Activated CD4-positive, CD25-positive, alpha-beta regulatory T cell treated with anti-CD3 and anti-CD28 coated beads, Interleukin-2, amount 50 U/mL, for 72 hours (primary cell): ENCODE measurements around the gene GMCL2.

ENCODE experiments used
- DNase-seq: peaks from one replicate; pipeline ENCODE4 v3.0.0; 2021

Gene GMCL2

DNA sequence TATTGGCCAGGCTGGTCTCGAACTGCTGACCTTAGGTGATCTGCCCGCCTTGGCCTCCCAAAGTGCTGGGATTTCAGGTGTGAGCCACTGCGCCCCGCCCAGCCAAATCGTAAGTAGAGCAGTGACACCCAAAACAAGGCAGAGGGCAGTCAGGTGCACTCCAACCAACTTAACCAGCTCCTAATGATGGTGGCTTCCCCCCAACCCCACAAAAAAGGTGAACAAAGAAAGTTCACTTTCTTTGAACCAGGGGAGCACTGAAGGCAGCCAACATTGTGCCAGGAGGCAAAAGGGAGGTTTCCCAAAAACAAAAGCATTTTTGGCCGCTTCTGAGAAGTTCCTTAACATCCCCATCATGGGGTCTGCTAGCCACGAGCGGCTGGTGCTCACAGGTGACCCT lies 9.6 kb downstream of the GMCL2 start:
- DNase-seq = no peak

DNA sequence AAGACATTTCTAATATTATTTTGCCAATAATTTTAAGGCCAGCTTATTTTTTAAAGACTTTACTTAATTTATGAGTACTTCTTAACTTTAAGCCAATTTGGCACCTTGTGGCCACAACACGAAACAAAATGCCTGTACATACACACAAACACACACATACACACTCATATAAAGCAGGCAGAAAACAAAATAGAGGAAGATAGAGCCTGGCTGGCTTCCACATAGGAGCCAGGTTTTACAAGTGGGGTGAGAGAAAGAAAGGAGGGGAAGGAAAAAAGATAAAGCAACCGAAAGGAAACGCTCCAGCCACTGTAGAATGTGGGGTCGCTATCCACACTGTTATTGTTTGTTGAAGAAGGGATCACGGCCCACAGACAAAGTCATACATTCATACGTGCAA lies 10.4 kb downstream of the GMCL2 start:
- DNase-seq = no peak

DNA sequence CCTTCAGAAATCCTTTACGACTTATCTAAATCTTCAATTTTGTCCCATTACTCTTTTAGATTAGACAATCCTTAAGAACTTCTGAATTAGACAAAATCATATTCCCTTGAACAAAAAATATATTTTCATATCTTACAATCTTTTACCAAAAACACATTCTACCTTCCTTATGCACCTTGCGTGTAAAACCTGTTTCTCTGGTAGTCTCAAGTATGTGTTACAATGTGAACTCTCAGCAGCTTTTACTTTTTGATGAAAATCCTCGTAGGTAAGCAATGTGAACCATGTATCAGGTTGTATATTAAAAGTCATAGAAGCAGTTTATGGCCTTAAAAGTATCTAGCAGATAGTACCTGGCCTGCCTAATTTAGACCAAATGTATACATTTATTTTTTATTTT lies 12.7 kb downstream of the GMCL2 start:
- no peak for DNase-seq

DNA sequence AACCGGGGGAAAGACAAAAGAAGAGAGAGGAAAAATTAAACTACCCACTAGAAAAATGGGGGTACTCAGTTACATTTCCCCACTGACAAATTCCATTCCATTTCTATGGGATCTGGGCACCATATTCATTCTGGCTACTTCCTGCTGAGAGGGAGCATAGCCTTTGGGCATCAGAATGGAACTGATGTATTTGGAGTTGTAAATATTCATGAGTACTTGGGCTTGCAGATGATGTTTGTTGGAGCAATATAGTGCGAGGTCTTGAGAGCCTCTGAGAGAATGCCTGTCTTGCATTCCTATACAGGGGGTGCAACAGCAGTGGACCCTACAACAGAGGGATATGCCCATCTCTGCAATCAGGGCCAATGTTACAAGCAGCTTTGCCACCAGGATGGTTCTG lies 16.7 kb downstream of the GMCL2 start:
- no peak for DNase-seq

DNA sequence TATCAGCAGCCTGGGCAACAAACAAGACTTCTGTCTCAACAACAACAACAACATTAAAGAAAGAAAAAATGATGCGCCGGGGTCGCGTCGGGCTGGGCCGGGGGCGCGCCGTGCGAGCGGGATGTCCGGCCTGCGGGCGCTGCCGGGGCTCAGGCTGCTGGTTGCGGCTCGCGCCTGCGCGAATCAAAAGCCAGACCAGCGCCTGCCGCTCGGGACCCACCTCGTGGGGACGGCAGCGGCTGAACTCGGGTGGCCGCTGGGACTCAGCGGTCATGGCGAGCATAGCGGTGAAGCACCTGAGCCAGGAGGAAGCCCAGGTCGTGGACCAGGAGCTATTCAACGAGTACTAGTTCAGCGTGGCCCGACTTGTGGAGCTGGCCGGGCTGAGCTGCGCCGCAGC lies 21.6 kb downstream of the GMCL2 start:
- no peak for DNase-seq

DNA sequence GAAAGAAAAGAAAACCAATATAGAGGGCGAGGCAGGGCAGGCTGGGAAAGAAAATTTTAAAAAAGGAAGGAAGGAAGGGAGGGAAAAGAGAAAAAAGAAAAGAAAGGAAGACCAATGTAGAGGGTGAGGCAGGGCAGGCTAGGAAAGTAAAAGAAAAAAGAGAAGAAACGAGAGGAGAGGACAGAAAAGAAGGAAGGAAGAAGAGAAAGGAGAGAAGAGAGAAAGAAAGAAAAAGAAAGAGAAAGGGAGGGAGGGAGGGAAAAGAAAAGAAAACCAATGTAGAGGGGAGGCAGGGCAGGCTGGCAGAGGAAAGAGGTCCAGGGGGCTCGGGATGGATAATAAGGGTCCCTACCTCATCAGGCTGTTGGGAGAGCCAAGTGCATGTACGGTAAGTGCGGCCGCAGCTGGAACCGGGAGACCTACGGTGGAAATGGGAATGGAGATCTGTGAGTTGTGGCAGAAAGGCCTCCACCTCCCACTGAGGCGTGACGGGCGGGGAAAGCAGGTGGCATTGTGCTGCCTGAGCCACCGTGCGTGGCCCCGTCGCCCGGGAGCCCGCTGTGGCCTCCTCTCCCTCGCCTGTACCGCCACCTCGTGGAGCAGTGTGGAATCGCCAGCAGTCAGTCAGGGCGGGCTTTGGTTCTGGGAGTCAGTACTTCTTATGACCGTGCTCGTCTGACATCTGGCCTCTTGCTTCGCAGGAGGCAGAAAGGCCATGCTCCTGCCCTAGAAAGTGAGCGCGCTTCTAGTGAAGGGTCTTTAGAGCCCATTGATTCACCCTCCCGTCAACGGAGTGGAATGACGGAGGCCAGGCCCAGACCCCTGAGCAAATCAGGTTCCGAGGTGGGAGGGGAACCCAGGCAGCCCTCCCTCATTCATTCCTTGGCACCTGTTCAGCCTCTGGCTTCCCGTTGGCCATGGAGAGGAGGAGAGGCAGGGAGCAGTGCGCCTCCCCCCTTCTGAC lies 23.1 kb downstream of the GMCL2 start:
- peak; percentile 96 for DNase-seq

DNA sequence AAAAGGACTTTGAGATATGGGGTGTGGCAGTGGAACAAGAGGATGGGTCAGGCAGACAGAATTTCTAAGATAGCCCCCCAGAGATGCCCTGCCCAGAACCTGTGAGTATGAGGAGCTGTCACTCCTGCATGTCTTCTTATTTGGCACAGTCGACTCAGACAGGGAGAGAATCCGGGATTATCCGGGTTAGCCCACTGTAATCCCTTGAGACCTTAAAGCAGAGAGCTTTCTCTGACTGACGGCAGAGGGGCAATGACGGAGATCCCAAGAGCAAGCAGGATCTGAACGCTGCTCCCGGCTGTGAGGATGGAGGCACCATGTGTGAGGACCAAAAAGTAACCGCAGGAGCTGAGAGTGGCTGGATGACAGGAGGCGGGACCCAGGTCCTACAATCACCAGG lies 24.7 kb downstream of the GMCL2 start:
- DNase-seq = no peak

DNA sequence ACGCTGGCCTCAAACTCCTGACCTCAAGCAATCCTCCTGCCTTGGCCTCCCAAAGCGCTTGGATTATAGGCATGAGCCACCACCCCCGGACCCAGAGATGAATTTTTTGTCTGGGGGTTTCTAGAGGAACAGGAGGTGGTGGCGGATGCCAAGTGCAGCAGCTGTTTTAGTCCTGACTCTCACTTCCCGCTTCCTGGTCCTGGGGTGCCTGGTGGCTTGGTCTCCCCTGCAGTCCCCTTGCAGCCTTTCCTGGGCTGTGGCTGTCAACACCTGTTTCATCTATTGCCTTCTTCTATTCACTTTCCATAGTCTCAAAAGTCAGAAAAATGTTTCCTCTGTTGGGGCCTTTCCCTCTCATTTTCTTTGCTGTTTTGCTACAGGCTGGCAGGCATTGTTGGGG lies 27.0 kb downstream of the GMCL2 start:
- DNase-seq = no peak

DNA sequence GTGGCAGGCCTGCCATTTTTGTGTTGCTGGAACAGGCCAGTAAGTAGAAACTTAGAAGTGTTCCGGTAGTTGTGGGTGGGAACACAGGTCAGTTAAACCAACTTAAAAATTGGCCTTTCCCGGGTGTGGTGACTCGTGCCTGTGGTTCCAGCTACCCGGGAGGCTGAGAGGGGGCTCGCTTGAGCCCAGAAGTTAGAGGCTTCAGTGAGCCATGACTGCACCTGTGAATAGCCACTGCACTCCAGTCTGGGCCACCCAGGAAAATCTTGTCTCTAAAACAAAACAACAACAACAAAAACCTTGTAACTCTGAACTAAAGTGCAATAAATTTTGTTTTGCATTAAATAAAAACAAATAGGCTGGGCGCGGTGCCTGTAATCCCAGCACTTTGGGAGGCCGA lies 32.1 kb downstream of the GMCL2 start:
- DNase-seq = no peak

DNA sequence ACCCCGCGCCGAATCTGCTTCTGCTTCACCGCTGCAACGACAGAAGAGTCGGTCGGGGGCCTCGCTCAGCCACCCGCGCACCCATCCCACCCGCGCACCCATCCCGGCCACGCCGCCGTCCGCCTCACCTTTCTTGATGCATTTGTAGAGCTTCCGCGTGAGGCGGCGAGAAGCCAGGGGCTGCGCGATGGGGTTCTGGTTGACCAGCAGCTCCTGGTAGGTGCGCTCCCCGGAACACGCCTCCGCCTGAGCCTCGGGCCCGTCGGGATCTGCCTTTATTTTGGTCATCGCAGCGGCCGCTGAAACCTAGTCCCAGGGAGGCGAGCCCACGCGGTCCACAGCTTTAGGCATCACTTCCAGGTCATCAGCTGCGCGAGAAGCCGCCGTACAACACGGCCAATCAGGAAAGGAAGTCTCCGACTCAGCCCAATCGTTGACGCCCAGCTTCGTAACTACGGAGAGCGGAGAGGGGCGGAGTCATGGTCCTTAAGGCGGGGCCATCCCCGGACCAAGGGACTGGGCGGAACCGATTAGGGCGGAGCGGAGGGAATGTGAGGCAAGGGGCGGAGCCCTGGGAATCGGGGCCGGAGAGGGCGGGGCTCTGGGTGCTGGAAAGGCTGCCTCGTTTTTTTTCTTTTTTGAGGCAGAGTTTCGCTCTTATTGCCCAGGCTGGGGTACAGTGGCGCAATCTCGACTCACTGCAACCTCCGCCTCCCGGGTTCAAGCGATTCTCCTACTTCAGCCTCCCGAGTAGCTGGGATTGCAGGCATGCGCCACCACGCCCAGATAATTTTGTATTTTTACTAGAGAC lies 33.4 kb downstream of the GMCL2 start, which contains the start of gene NHP2:
Gene NHP2 (minus strand): TSS at position 356 of the 811 bp plus-strand sequence. CDS start 68 bp downstream, at position 288.
- peak; percentile 99 for DNase-seq

DNA sequence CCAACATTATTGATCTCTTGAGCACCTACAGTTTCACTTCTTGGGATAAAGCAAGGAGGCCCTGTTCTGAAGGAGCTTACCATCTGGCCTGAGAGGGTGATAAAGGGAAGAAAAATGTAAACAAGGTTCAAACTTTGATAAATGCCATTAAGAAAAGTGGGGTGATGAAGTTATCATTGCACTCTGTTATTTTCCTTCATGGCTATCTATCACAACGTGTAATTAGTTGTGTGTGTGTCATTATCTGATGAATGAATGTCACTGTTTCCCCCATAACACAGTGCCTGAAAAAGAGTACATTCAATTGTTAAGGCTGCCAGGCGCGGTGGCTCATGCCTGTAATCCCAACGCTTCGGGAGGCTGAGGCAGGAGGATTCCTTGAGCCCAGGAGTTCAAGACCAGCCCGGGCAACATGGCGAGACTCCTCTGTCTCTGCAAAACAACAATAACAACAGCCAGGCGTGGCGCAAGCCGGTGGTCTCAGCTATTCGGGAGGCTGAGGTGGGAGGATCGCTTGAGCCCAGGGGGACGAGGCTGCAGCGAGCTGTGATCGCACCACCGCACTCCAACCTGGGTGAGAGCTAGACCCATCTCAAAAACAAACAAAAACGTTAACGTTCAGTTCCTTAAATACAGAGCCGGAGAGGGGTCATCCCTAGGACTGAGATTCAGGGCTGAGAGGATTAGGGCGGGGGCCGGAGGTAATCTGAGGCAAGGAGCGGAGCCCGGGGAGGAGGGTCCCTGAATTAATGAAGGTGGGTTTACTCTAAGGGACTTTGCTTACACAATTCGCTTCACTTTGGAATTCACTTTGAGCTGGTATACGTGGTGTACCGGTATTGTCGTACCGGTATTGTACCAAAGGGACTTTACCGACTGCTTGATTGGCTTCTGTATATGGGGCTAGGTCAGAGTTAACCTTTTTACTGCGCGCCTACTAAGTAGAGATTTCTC lies 34.4 kb downstream of the GMCL2 start:
- no peak for DNase-seq

DNA sequence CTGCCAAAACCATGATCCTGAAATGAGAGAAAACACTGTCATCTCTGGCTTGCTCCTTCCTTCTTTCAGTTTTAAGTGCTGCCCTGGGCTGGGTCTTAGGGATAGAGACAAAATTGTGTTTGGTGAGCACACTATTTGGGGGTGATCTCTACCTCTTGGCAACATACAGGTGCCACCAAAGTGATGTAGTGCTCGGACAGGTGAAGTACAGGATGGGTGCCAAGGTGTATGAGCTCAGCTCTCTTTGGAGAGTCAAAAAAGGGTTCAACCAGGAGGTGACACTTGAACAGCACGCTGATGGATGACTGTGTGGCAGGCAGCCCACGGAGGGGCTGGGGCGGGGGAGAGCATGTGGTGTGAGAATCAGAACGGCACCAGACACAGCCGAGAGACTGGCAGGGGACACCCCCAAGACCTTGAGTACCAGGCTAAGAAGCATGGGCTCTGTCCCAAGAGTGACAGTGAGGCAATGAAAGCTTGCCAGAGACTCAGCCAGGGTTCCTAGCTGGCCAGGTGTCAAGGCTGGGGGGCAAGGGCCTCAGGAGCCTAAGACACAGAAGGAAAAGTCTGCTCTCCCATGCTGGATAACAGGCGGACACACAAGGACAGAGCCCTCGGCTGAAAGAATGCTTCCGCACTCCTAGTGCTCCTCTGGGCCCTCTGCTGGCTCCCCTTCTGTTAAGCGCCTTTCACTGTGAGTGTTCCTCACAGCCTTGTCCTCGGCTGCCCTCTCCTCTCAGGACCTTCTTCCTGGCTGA lies 36.0 kb downstream of the GMCL2 start:
- no peak for DNase-seq

DNA sequence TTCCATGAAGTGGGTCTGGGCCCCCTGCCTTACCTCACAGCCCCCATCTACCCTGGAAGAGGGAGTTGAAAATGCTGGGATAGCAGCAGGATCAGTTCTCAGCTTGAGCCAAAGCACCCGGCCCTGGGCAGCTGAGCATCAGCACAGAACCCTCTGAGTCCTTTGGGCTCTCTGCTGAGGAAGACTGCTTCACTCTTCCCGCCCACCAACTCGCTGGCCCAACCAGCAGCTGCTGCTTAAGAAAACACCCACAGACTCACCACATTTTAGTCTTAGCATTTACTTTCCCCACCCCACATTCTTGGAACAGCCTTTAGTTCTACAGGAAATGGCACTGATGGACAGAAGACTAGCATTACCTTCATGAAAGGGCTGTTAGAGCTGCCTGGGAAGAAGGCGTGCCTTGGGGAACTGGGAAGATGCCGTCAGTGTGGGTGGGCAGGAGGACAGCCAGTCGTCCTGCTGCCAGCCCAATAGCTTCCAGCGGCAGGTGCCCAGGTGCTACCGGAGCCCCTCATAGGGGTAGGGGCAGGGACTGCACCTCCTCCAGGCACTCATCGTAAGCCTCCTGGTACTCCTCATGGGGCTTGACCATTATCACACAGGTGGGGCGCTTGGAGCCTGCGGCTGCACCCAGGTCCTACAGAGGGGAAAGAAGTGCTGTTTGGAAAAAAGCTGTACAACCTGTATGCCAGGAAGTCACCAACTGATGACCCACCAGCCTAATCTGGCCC lies 37.8 kb downstream of the GMCL2 start:
- DNase-seq = no peak

DNA sequence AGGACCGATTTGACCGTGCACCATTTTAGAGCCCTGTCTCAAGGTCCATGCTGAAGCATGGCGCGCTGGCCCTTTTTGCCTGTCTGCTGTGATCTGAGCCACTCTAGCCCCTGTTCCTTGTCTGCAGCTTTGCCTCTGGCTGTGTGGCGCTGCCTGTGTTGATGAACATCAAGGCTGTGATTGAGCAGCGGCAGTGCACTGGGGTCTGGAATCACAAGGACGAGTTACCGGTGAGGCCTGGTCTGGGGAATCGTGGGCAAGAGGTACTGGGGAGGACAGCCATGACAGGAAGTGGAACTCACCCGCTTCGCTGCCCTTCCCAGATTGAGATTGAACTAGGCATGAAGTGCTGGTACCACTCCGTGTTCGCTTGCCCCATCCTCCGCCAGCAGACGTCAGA lies 39.8 kb downstream of the GMCL2 start:
- no peak for DNase-seq

DNA sequence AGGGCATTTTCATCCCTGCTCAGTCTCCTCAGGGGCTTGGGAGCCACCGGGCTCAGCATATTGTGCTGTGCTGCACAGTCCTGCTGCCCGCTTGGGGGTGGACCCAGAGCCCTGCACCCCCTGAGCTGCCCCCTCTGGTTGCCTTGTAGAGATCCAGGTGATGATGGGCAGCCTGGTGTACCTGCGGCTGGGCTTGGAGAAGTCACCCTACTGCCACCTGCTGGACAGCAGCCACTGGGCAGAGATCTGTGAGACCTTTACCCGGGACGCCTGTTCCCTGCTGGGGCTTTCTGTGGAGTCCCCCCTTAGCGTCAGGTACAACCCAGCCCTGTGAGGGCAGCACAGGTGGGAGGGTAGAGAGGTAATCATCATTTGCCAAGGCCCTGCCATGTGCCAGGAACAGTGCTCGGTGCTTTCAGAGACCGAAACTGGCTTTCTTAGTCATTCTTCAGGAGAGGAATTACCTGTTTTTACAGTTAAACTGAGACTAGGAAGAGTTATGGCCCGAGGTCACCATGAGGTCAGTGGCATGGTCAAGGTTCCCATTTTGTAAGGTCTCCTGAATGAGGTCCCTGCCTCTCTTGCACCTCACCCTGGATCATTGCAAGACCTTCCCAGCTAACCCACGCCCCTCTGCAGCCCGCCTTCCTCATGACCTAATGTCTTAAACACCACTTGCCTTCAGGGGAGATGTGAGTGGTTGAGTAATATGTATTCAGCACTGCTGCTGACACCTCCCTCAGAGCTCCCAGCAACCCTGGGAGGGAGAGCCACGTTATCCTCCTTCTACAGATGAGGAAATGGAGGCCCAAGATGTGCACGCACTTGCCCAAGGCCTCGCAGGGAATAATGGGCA lies 41.0 kb downstream of the GMCL2 start:
- peak; percentile 70 for DNase-seq

DNA sequence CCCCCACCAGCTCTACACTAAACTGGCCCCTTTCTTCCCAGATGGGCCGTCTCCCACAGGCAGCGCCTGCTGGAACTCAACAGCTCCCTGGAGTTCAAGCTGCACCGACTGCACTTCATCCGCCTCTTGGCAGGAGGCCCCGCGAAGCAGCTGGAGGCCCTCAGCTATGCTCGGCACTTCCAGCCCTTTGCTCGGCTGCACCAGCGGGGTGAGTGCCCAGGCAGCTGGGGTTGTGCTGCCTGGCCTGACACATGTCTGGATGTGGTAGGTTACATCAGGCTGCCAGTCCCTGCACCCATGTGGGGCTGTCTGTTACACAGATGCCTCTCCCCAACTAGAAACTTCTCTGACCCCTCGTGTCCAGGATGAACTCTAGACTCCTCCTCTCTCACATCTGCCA lies 43.3 kb downstream of the GMCL2 start:
- no peak for DNase-seq

DNA sequence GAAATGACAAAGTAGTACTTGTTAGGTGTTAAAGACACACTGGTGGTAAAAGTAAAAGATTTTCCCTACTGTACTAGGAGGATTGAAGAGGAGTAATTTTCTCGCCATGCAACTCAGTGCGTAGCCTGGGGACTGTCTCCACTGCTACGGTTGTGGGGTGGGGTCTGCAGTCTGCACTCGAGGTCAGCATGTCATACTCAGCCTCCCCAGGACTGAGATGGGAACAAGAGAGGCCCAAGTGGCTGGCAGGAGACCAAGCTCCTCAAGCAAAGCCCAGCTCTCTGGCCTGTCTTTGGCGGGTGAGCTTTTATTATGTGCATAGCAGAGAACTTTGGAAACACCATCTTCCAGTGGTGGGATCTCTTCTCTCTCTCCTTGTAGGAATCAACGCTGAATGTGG lies 43.9 kb downstream of the GMCL2 start:
- no peak for DNase-seq

DNA sequence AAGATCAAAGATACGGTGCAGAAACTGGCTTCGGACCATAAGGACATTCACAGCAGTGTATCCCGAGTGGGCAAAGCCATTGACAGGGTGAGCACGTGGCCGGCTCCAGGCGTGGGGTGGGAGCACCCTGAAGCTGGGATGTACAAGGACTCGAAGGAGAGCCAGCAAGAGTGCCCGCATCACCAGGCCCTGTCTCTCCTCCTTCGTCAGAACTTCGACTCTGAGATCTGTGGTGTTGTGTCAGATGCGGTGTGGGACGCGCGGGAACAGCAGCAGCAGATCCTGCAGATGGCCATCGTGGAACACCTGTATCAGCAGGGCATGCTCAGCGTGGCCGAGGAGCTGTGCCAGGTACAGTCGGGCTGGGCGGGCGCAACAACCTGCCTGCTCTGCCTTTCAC lies 44.5 kb downstream of the GMCL2 start:
- no peak for DNase-seq

DNA sequence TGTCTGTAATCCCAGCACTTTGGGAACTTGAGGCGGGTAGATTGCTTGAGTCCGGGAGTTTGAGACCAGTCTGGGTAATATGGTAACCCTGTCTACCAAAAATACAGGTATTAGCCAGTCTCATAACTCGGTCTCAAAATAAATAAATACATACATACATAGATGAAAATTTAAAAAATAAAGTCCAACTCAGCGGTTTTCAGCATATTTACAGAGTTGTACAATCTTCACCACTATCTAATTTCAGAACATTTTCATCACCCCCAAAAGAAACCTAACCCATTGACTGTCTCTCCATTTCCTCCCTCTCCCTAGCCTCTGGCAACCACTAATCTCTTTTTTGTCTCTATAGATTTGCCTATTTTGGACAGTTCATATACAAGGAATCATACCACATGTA lies 45.6 kb downstream of the GMCL2 start:
- DNase-seq = no peak

DNA sequence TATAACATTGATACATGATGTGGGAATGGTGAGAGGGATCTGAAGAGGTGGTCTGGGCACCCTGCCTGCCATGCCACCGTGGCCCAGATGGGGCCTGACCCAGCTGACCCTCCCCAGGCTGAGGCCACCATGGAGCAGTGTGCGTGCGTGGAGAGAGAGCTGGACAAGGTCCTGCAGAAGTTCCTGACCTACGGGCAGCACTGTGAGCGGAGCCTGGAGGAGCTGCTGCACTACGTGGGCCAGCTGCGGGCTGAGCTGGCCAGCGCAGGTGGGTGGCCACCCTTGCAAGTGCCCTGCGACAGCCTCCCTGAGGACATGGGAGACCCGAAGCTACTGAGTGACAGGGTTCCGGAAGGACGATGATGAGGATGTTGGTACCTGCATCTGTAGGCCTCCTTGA lies 49.2 kb downstream of the GMCL2 start:
- DNase-seq = no peak
